ACC112 (cell line): ENCODE data around the gene MYO9B.

Source experiments
- H2AFZ ChIP-seq: fragments of 200-600 bp; sonication (generic); one replicate; pipeline ENCODE4 v1.6.0; 2017; ENCODE audit warnings: antibody characterized with exemption, low read length; ENCODE audit not compliant: unreplicated experiment
- H3K27ac ChIP-seq: fragments of 200-600 bp; sonication (generic); 2 replicates; pipeline ENCODE4 v1.5.1; 2014; ENCODE audit warnings: low read depth, mild to moderate bottlenecking, antibody characterized with exemption, low read length, moderate library complexity
- H3K27me3 ChIP-seq: fragments of 200-600 bp; sonication (generic); 2 replicates; pipeline ENCODE4 v1.6.1; 2014; ENCODE audit warnings: mild to moderate bottlenecking, antibody characterized with exemption, low read length, moderate library complexity, mixed read lengths; ENCODE audit not compliant: insufficient read depth
- H3K36me3 ChIP-seq: fragments of 200-600 bp; sonication (generic); 2 replicates; pipeline ENCODE4 v1.6.1; 2016; ENCODE audit warnings: mild to moderate bottlenecking, antibody characterized with exemption, low read length, moderate library complexity, mixed read lengths; ENCODE audit not compliant: insufficient read depth
- H3K4me1 ChIP-seq: fragments of 200-600 bp; sonication (generic); one replicate; pipeline ENCODE4 v1.6.1; 2016; ENCODE audit warnings: low read length, mixed read lengths; ENCODE audit not compliant: insufficient read depth, unreplicated experiment, control insufficient read depth
- H3K4me3 ChIP-seq: fragments of 200-600 bp; sonication (generic); 2 replicates; pipeline ENCODE4 v1.5.1; 2014; ENCODE audit warnings: mild to moderate bottlenecking, low read depth, low read length
- H3K79me2 ChIP-seq: fragments of 200-600 bp; sonication (generic); one replicate; pipeline ENCODE4 v1.6.0; 2016; ENCODE audit warnings: low read length; ENCODE audit not compliant: control insufficient read depth, unreplicated experiment, insufficient read depth

Gene MYO9B

DNA sequence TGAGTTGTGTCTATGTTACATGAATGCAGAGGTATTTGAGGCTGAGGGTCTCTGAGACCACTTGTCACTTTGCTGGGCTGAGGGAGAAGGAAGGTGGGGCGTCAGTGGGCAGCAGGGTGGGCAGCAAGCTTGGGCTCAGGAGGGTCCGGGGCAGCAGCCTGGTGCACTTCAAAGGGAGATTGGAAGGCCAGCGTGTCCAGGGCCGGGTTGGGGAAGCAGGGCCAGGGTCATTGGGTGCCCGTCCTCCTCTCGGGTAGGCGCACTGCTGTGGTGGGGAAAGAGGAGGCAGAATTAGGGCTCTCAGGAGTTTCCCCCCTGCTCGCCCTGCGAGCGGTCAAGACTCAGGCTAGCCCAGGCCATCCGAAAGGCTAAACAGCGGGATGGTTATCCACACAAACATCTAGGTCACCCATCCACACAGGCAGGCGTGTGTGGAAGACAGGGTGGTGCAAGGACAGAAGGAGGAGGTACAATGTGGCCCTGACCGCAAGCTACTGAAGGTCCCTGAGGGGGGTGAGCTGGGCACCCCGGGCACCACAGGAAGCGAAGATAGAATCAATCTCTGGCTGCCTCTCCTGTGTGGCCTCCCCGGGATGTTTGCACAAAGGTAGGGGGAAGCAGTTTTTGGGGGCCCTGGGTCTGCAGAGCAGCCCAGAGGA, 37.7 kb downstream of the MYO9B start:
- Histone ChIP-seq H3K4me3 (no peak overlapping the region), H3K36me3 (no peaks in the 10 kb centered on the region), H3K4me1 (peaks cover 5% of the 10 kb centered on the region), H3K27me3 (no peaks in the 10 kb centered on the region), H3K79me2 (peaks cover 51% of the 10 kb centered on the region), H3K27ac (no peak overlapping the region), H2AFZ (no peak overlapping the region)

DNA sequence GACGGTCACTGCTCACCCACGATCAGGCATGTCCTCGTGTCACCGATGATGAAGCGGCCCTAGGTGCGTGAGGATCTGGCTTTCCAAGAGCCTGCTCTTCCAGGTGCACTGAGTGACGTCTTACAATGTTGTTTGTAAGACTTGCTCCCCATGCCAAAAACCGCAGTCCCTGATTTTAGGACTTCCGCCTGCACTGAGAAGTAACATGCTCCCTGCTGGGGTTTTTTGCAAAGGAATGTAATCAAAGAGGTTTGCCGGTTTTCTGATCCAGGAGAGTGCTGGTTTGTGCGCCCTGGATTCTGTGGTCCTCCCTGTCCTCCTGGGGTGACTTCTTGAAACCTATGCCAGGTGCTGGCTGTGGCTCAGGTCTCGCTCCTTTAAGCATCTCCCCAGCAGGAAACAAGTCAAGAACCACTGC, 38.8 kb downstream of the MYO9B start:
- Histone ChIP-seq H2AFZ (no peak overlapping the region), H3K4me3 (no peak overlapping the region), H3K36me3 (no peaks in the 10 kb centered on the region), H3K27me3 (no peaks in the 10 kb centered on the region), H3K4me1 (no peaks in the 10 kb centered on the region), H3K79me2 (peaks cover 56% of the 10 kb centered on the region), H3K27ac (no peak overlapping the region)

DNA sequence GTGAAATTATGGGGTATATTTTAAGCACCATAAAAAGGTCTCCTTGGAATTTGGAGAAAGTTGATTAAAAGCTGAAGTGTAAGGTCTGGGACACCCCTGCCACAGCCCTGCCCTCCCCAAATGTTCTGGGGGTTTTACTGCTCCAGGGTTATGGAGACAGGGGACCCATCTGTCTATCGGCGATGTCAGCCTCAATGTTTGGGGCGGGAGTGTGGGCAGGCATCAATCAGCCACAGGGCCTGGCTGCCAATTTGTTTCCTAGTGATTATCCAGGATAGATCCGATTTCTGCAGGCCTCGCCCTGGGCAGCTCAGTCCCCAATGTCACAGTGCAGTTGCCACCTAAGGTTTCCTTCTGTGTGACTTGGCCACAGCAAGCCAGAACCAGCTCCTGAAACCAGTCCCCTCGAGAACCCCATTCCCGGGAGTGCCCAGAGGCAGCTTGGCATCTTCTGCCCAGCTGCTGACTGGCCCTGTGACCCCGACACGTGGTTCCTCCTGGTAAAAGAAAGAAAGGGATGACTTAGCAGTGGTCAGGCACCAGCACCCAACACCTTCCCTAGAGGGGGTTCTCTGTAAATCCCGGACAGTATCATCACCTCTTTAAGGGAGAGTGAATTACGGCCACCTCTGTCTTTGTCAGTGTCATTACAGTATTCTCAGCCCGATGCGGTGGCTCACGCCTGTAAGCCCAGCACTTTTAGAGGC, 41.6 kb downstream of the MYO9B start:
- H3K79me2 ChIP-seq: peaks cover 30% of the 10 kb centered on the region
- no peak overlapping the region for H3K27ac ChIP-seq
- no peaks in the 10 kb centered on the region for H3K4me1 ChIP-seq
- H3K36me3 ChIP-seq: no peaks in the 10 kb centered on the region
- H2AFZ ChIP-seq: no peak overlapping the region
- H3K27me3 ChIP-seq: no peaks in the 10 kb centered on the region
- H3K4me3 ChIP-seq: no peak overlapping the region

DNA sequence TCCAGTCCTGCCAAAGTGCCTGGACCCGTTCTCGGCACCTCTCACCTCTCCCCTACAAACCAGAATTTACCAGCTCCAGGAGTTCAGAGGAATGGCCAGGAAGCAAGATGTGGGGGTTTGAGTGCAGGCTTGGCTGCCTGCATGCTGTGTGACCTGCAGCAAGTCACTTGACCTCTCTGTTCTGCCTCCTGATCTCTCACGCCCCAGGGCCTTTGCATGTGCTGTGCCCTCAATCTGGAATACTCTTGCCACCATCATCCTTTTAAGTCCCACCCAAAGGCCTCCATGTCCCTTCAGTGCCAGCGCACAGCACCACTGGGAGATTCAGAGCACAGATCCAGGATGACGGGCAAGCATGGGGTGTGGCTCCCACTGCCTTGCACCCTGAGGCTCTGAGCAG, 43.4 kb downstream of the MYO9B start:
- Histone ChIP-seq H3K79me2 (peaks cover 15% of the 10 kb centered on the region), H3K27me3 (no peaks in the 10 kb centered on the region), H3K36me3 (no peaks in the 10 kb centered on the region), H3K27ac (no peak overlapping the region), H2AFZ (no peak overlapping the region), H3K4me3 (no peak overlapping the region), H3K4me1 (no peaks in the 10 kb centered on the region)

DNA sequence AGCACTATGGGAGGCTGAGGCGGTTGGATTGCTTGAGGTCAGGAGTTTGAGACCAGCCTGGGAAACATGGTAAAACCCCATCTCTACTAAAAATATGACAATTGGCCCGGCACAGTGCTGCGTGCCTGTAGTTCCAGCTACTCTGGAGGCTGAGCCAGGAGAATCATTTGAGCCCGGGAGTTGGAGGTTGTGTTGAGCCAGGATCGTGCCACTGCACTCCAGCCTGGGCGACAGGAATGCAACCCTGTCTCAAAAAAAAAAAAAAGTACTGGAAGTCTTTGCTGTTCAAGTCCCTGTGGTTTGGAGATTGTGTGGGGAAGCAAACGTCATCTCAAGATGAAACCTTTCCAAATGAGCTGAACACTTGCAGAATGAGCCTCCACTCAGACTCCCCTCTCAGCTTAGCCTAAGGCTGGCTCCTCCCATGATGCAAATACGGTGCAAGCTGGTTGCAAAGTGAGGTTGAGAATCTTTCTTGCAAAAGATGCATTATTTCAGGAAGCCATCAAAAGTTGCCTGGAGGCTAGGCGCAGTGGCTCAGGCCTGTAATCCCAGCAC, 46.2 kb downstream of the MYO9B start:
- H3K4me1 ChIP-seq: peaks cover 15% of the 10 kb centered on the region
- H2AFZ ChIP-seq: no peak overlapping the region
- H3K36me3 ChIP-seq: no peaks in the 10 kb centered on the region
- H3K27ac ChIP-seq: no peak overlapping the region
- peaks cover 17% of the 10 kb centered on the region for H3K79me2 ChIP-seq
- H3K27me3 ChIP-seq: no peaks in the 10 kb centered on the region
- no peak overlapping the region for H3K4me3 ChIP-seq

DNA sequence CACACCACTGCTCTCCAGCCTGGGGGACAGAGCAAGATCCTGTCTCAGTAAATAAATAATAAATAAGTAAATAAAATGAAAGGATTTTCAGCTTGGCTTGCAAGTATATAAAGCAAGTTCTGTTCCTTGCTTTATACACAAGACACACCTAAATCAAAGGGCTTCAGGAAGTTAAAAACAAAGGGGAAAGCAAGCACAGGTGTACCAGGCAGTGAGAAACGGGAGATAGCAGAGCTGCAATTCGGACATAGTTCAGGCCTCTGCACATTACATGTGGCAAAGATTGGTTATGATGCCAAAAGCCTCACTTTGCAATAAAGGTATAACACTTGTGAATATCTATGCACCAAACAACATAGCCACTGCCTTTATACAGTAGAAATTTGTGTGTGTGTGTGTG, 47.5 kb downstream of the MYO9B start:
- H3K27ac ChIP-seq: no peak overlapping the region
- peaks cover 15% of the 10 kb centered on the region for H3K4me1 ChIP-seq
- H3K4me3 ChIP-seq: no peak overlapping the region
- H3K79me2 ChIP-seq: peaks cover 17% of the 10 kb centered on the region
- H3K27me3 ChIP-seq: no peaks in the 10 kb centered on the region
- no peaks in the 10 kb centered on the region for H3K36me3 ChIP-seq
- H2AFZ ChIP-seq: no peak overlapping the region

DNA sequence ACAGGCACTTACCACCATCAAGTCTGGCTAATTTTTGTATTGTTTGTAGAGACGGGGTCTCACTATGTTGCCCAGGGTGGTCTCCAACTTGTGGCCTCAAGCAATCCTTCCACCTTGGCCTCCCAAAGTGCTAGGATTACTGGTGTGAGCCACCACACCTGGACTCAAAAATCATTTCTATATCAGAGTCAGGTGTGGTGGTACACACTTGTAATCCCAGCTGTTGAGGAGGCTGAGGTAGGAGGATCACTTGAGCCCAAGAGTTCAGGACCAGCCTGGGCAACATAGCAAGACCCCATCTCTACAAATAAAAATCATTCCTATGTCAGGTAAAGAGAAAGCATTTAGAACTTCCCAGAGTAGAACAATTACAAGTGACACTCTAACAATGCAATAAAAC, 48.4 kb downstream of the MYO9B start:
- peaks cover 15% of the 10 kb centered on the region for H3K4me1 ChIP-seq
- H3K36me3 ChIP-seq: no peaks in the 10 kb centered on the region
- H3K27me3 ChIP-seq: no peaks in the 10 kb centered on the region
- H3K27ac ChIP-seq: no peak overlapping the region
- peaks cover 11% of the 10 kb centered on the region for H3K79me2 ChIP-seq
- H3K4me3 ChIP-seq: no peak overlapping the region
- no peak overlapping the region for H2AFZ ChIP-seq

DNA sequence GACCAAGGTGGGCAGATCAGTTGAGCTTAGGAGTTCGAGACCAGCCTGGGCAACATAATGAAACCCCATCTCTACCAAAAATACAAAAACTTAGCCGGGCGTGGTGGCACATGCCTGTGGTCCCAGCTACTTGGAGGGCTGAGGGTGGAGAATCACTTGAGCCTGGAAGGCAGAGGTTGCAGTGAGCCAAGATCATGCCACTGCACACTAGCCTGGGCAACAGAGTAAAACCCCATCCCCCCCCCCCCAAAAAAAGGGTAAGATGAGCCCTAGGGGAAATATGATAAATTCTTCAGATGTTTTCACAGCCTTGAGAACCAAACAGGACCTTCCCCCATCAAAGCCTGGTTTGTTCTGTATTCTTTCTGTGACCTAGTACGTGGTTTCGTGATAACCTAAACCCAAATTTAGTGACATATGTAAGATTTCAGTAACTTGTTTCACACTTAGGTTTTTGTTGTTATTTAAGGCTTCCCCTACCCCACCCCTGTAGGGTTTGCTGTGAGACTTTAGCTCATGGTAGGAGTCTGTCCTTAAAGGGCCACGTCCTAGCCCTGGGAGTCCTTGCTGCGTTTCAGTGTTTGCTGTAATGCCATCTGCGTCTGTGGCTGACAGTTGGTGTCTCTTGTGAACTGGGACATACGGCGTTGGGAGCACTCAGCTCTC, 49.6 kb downstream of the MYO9B start:
- Histone ChIP-seq H3K27me3 (no peaks in the 10 kb centered on the region), H3K4me3 (no peak overlapping the region), H3K79me2 (peaks cover 14% of the 10 kb centered on the region), H2AFZ (no peak overlapping the region), H3K27ac (peak overlapping the region; percentile 49), H3K36me3 (no peaks in the 10 kb centered on the region), H3K4me1 (peaks cover 15% of the 10 kb centered on the region)

DNA sequence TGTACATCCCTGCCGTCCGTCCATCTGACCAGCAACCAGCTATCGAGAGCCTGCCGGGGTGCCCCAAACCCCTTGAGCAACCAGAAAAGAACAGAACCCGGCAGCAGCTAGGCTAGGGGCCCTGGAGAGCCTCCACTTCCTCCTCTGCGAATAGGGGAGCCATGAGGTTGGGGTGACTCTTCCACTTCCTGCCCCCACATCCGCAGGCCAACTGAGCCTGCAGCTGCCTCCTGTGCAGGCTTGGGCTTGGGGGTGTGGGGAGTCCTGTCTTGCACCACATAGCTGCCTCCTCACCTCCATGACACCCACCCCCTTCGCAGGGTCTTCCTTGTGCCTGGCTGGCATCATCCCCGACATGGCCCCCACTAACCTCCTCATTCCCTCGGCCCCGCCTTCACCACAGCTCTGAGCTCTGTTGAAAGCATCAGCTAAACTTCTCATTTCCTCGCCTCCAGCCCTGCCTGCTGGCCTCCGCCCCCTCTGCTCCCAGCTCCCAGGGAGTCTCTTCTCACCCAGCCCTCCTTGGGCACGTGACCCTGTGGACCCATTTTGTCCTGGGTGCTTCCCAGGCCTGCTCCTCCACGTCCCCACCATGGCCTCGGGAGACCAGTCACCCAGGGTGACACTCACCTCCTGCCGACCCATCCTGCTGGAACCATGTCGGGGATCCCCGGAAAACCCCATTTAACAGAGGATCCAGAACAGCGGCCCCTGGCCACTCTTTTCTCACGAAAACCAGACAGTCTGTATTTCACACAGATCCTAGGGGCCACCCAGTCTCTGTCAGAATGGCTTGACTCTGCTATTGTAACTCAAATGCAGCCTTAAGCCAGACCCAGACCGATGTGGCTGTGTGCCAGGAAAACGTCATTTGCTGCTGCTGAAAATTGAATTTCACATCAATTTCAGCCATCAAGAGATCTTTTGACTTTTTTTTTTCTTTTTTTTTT, 50.4 kb downstream of the MYO9B start:
- H2AFZ ChIP-seq: no peak overlapping the region
- H3K4me3 ChIP-seq: no peak overlapping the region
- peaks cover 14% of the 10 kb centered on the region for H3K79me2 ChIP-seq
- peaks cover 15% of the 10 kb centered on the region for H3K4me1 ChIP-seq
- no peaks in the 10 kb centered on the region for H3K27me3 ChIP-seq
- no peaks in the 10 kb centered on the region for H3K36me3 ChIP-seq
- H3K27ac ChIP-seq: peak overlapping the region; percentile 60

DNA sequence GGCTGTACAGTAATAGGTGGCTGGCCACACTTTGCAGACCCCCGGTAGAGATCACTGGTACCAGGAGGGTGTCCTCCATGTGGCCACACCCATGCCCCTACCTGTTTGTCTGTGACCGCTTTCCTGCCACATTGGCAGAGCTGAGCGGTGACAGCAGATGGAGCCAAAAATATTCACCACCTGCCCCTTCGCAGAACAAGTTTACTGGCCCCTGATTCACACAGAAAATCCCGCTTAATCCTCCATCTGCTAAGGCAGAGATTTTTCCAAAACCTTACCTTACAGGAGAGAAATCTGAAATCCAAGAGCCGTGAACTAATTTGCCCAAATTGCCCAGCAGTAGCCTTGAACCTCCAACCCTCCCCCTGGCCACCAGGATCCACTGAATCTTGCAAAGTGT, 52.1 kb downstream of the MYO9B start:
- Histone ChIP-seq H3K27me3 (no peaks in the 10 kb centered on the region), H3K27ac (no peak overlapping the region), H3K79me2 (peaks cover 14% of the 10 kb centered on the region), H2AFZ (no peak overlapping the region), H3K4me3 (no peak overlapping the region), H3K36me3 (no peaks in the 10 kb centered on the region), H3K4me1 (peaks cover 15% of the 10 kb centered on the region)
